HG03521 (cell line): ENCODE measurements around the gene PMVK.

Experiments used
- ATAC-seq: cut with Tn5 transposase; IDR thresholded peaks from one replicate; pipeline ENCODE4 v1.9.1; 2021; ENCODE audit warnings: mild to moderate bottlenecking, moderate library complexity; ENCODE audit not compliant: unreplicated experiment

PMVK gene

DNA sequence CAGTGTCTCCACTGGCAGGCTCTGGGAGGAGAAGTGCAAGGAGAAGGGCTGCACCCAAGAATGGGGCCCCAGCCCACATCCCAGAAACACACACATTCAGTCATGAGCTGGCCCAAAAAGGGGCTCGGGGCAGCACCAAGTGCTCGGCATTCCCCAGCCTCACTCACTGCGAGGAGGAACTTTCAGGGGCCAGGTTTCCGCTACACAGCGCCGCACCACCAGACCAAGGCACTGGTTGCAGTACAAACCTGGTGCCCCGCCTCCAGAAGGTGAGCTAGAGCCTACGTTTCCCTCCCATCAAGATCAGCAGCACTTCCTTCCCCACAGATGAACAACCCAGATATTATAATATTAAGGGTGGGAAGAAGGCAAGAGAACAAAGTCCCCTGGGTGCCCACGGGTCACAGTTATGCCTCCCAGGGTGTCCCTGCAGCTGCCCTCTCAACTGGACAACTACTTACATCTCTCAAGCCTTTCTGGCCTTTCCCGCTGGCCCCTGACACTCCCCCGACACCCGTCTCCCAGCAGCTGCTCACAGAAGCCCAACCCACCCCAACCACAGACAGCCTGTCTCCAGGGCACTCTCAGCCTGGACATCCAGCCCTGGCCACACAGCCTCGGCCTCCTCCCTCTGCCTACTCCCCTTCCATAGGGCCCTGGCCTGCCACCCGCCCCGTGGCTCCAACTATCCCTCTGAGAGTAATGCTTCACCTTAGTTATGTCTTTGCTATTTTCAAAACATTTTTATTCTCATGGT lies 15.6 kb upstream of the PMVK start:
- ATAC-seq, result no peak

- no peak for ATAC-seq
Measured at GRCh38 chr1:154948079-154948478, 11.6 kb upstream of the PMVK start.

GRCh38 chr1:154945962-154946850 lies 9.7 kb upstream of the PMVK start:
- ATAC-seq, result no peak

- no peak for ATAC-seq
Measured at GRCh38 chr1:154945160-154945961, 8.8 kb upstream of the PMVK start.

- no peak for ATAC-seq
Measured at GRCh38 chr1:154944401-154945159, 8.1 kb upstream of the PMVK start.

- no peak for ATAC-seq
Measured at GRCh38 chr1:154943649-154944400, 7.3 kb upstream of the PMVK start.

DNA sequence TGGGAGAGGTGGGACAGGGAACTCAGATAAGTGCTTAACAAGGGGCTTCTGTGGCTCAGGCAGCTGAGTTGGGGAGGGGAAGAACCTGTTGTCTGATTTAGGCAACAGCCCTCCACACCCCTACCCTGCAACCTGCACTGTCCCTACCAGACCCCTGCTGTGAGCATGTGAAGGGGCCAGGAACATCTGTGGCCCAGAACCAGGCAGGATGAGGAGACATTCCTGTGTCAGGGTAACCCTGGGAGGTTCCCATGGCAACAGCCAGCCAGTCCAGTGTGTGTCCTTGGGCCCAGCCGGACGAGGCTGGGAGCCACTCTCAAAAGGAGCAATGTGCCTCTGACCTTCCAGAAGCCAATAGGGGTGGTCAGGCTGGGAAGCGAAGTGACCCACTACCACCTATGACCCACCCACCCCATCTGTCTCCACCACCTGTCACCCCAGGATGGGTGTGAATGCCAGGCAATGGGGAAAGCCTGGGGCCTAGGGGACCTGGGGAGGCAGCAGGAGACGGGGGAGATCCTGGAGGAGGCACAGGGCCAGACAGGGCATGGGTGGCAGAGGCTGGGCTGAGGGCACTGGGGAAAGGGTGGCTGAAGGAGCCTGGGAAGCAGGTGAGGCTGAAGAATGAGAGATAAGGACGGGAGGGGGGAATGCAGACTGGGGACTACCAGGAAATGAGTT lies 5.0 kb upstream of the PMVK start:
- no peak for ATAC-seq

- no peak for ATAC-seq
Measured at GRCh38 chr1:154940651-154941194, 4.2 kb upstream of the PMVK start.

DNA sequence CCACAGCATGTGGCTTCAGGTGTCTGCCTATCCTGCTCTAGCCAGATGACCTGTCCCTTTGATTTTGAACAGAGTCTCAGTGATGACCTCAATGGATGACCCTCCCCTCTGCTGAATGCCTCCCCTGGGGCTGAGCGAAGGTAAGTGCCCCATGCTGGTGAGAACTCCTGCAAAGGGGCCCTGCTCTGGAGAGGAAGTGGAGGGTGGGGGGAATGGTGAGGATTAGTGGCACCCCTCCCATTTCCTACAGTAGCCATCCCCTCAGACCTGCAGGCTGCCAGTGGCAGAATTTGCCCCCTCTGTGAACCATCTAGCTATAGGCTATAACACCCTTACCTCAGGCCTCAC lies 3.7 kb upstream of the PMVK start:
- no peak for ATAC-seq

DNA sequence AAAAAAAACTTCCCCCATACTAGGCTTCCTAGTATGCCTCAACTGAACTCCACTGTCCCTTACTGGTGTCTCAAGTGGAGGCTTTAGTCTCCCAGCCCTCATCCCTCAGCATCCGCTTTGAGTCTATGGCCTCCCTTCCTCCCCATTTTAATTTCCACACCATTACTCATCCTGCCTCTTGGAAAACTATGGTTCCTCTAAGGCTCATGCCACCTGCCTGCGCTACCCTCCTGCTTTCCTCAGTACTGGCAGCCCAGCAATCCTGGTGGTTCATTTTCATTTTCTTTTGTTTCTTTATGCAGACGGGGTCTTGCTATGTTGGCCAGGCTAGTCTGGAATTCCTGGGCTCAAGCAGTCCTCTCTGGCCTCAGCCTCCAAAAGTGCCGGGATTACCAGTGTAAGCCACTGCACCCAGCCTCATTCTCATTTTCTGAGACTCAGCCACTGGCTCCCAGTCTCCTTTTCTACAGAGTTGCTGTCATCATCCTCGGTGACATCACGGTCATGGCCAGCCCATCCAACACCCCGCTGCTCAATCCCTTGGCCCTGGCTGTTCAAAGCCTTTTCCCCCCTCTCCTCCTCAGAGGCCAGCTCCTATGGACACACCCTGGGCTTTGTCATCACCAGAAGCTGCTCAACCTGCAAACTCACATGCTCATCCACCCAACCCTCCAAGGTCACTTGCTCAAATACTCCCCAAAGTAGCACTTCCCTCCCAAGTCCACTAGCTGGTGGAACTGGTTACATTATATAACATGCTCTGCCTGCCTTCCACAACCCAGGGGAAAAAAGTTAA lies 2.3 kb upstream of the PMVK start:
- ATAC-seq, result no peak

DNA sequence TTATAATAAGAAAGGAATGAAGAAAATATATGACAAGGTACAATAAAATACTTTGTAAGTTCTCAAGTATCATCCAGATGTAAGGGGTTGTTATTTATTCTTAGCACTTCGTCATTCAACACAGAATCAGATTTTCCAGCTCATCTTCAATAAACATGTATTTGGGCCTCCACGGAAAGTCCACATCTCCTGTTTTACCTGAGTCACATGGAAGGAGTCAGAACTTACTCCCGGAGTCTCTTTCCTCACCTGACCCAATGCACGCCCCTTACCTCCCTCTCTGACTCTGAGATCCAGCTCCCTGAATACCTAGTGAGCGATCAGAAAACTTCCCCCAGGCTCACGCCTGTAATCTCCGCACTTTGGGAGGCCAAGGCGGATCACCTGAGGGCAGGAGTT lies 1.5 kb upstream of the PMVK start:
- ATAC-seq, result no peak

GRCh38 chr1:154937085-154937987 lies 817 bp upstream of the PMVK start:
- peak; percentile 57 for ATAC-seq

- peak; percentile 5 for ATAC-seq
Measured at GRCh38 chr1:154935749-154936554, 567 bp downstream of the PMVK start.

DNA sequence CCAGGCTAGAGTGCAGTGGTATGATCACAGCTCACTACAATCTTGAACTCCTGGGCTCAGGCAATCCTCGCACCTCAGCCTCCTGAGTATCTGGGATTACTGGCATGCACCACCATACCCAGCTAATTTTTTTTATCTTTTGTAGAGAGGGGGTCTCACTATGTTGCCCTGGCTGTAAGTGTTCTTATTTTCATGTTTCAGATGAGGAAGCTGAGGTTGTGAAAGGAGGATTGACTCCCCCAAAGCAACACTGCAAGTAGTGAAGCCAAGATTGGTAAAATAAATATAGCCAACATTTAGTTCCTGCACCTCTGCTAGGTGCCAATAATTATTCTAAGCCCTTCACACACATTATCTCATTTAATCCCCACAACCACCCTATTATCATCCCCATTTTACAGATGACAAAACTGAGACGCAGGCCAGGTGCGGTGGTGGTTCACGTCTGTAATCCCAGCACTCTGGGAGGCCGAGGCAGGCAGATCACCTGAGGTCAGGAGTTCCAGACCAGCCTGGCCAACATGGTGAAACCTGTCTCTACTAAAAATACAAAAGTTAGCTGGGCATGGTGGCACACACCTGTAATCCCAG lies 2.1 kb downstream of the PMVK start:
- ATAC-seq, result no peak

DNA sequence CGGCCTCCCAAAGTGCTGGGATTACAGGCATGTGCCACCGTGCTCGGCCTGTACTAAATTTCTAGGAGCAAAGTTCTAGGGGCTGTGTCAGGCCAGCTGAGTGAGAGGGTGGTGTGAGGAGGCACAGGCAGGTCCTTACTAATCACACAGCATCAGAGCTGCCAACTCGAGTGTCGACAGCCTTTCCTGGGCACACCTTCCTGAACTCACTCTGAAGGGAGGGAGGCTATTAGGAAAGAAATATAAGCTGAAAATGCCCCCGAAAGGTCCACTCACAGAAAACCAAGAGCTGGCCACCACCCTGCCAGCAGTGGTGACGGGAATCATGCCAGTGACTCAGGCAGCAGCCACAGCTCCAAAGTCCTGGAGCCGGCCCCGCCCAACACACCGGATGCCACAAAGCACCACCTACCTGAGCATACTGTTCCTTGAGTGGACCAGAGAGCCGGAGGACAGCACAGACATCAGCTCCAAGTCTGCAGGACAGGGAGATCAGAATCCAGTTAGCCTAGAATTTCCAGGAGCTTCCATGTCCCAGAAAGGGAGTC lies 4.5 kb downstream of the PMVK start:
- ATAC-seq, result no peak

DNA sequence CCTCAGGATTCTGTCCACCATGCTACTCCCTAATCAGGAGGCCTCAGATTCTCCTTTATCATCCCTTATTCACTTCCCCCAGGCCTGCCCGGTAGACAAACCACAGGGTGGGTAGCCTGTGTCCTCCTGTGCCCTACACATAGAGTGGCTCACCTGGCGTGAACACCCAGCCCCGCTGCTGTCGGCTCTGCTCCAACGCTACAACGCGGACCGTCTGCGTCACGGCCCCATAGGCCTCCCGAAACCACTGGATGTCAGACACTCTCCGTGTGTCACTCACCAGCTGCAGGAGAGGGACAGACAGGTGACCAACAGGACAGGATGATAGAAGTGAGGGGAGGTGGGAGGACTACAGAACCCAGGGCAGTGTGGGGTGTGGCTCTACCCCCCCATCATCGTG lies 10.3 kb downstream of the PMVK start:
- no peak for ATAC-seq
